Measurements from ENCODE around the gene SEC14L1.

Gene SEC14L1

DNA sequence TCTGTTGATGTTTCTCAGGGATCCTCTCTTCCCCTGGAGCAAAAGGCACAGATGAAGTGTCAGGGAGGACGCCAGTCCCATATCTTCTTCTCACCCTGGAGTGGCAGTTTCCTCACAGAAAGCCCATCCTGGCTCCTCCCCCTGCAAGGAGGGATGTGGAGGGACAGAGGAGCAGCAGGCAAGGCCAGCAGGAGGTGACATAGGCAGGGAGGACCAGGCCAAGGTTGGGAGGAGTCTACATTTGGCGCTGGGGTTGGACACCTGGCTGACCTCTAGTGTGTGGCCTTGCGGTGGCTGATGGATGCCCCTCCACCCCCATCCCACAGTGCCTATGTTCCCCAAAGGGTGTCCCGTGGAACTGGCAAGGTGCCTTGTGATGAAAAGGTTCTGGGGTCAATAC lies 125.4 kb downstream of the SEC14L1 start:
- no peak for DNase-seq (ENCODE audit: low read depth)

All from activated T-helper 1 cell treated with Interleukin-2 at 50 U/mL for 16 hours (primary cell).